OCI-LY1 (cell line): ENCODE data around the gene GPX3.

Source experiments
- CTCF ChIP-seq: fragments of 200-600 bp; sonication (generic), shearing (Covaris generic); IDR thresholded peaks from 2 replicates; pipeline ENCODE4 v1.5.1; 2017; ENCODE audit warnings: mild to moderate bottlenecking, antibody characterized with exemption, low read length, moderate library complexity, mixed read lengths
- EZH2 ChIP-seq: fragments of 200-600 bp; sonication (generic), shearing (Covaris generic); IDR thresholded peaks from 2 replicates; pipeline ENCODE4 v1.8.0; 2017; ENCODE audit warnings: borderline replicate concordance, mixed run types, mild to moderate bottlenecking, antibody characterized with exemption, low read length, moderate library complexity, mixed read lengths

DNA sequence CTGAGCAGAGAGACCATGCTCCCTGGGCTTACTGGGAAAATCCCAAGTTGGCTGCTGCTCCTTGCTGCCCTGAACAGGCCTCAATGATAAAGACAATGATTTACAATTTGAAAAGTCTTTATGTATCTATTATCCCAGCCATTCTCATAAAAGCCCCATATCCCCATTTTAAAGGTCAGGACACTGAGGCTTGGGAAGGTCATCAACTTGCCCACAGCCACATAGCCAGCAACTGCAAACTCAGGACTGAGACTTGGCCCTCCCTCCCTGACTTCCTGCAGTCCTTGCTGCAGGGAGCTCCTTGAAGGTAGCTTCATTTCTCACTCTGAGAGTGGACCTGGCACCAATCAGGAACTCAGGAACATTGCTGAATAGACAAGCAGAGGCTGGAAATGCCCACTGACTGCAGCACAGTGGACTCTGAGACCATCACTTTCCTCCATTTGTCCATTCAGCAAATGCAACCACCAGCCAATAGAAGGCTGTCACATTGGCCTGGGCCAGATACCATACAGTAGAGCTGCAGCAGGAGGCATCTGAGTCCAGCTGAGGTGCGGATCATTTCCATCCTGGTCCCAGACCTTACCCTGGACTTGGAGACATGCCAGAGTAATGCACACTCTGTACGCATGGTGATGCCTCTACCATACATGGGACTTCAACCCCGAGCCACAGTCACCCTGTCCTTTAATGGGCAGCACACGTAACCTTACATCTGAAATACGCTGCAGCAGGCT, 42.2 kb downstream of the GPX3 start:
- TF ChIP-seq CTCF (no peak), EZH2 (no peak)
